Muscle layer of colon (tissue), 2 donors: ENCODE data around the gene NMRK2.
"Not testable (repeated sequence)": the region's sequence is repeated elsewhere in the genome, so short reads cannot be mapped to it uniquely, and the experiment has no call there.

Source experiments
- H3K27ac ChIP-seq: one replicate; pipeline ENCODE4 v1.7.0; 2013; ENCODE audit warnings: low read depth, mild to moderate bottlenecking, low read length, moderate library complexity
- H3K27me3 ChIP-seq, 2 donors: one replicate each; pipeline ENCODE4 v1.7.0; 2013; ENCODE audit warnings: low read length in 2 of 2, mild to moderate bottlenecking in 2 of 2; ENCODE audit not compliant: insufficient read depth in 2 of 2, control insufficient read depth in 1 of 2
- H3K36me3 ChIP-seq: one replicate; pipeline ENCODE4 v1.7.0; 2013; ENCODE audit warnings: mild to moderate bottlenecking, low read length; ENCODE audit not compliant: insufficient read depth
- H3K4me1 ChIP-seq: one replicate; pipeline ENCODE4 v1.7.0; 2013; ENCODE audit warnings: mild to moderate bottlenecking, low read length; ENCODE audit not compliant: insufficient read depth
- H3K4me3 ChIP-seq, 2 donors: one replicate each; pipeline ENCODE4 v1.7.0; 2013; ENCODE audit warnings: low read length in 2 of 2, low read depth in 1 of 2, mild to moderate bottlenecking in 1 of 2, moderate library complexity in 1 of 2
- H3K9ac ChIP-seq: one replicate; pipeline ENCODE4 v1.7.0; 2013; ENCODE audit warnings: low read length
- H3K9me3 ChIP-seq: one replicate; pipeline ENCODE4 v1.7.0; 2013; ENCODE audit warnings: mild to moderate bottlenecking, low read length
- donor health status: abdominal sarcoma.
- donor health status: Adenocarcinoma of cecum.

The NMRK2 gene

DNA sequence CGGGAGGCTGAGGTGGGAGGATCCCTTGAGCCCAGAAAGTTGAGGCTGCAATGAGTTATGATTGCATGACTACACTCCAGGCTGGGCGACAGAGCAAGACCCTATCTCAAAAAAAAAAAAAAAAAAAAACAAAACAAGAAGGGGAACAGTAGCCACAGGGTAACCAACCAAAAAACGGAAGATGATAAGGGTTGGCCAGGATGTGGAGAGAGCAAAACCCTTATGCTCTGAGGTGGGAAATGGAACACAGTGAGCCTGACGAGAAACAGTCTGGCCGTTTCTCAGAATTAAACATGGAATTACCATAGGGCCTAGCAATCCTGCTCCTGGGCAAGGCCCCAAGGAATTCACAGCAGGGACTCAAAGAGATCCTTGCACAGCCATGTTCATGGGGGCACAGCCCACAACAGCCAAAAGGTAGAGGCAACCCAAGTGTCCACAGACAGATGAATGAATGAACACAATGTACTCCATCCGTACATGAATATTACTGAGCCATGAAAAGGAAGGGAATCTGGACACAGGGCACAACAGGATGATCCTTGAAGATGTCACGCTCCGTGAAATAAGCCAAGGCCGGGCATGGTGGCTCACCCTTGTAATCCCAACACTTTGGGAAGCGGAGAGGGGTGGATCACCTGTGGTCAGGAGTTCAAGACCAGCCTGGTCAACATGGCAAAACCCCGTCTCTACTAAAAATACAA is 11.3 kb downstream of the NMRK2 start:
- no peaks in the 10 kb centered on the region for H3K27me3 ChIP-seq

DNA sequence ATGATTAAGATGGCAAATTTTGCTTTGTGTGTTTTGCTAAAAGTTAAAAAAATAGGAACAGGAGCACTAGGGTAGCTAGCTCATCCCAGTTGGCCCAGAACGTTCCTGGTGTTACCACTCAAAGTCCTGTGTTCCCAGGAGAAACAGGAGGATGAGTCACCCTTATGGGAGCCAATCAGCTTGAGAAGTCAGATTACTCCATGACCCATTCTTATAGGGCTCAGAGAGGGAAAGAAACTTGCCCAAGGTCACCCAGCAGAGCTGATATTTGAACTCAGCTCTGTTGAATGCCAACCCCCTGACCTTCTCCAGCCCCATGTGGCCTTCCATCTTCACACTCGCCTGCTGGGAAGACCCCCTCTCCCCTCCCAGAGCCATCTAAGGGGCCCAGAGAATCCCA is 13.0 kb downstream of the NMRK2 start:
- no peaks in the 10 kb centered on the region for H3K27me3 ChIP-seq
- no peak overlapping the region for H3K4me3 ChIP-seq
- H3K9ac ChIP-seq = no peak overlapping the region
- H3K27ac ChIP-seq = no peak overlapping the region
- peaks cover 5% of the 10 kb centered on the region for H3K4me1 ChIP-seq
- H3K9me3 ChIP-seq = no peaks in the 10 kb centered on the region
- H3K36me3 ChIP-seq = no peaks in the 10 kb centered on the region

More for the DNA sequence above, 11.3 kb downstream of the NMRK2 start:
- Histone ChIP-seq H3K36me3 (no peaks in the 10 kb centered on the region), H3K9ac (no peak overlapping the region), H3K4me3 (no peak overlapping the region), H3K9me3 (no peaks in the 10 kb centered on the region), H3K27ac (no peak overlapping the region), H3K4me1 (no peaks in the 10 kb centered on the region)

DNA sequence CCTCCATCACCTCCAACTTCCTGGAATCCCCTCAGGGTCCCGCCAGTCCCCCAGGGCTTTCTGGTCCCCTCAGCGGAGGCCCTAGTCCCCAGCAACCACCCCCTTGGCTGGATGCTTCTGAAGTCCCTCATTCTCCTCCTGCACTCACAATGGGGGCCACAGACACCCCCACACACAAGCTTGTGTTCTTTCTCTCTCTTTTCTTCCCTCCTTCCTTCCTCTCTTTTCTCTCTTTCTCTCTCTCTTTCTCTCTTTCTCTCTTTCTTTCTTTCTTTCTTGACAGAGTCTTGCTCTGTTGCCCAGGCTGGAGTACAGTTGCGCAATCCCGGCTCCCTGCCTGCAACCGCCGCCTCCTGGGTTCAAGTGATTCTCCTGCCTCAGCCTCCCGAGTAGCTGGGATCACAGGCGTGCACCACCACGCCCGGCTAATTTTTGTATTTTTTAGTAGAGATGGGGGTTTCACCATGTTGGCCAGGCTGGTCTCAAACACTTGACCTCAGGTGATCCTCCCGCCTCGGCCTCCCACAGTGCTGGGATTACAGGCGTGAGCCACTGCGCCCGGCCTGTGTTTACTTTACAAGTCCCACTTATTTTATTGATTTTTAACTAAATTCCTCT is 14.6 kb downstream of the NMRK2 start:
- not testable (repeated sequence) for H3K36me3 ChIP-seq, H3K27ac ChIP-seq, H3K9me3 ChIP-seq, H3K4me3 ChIP-seq, H3K9ac ChIP-seq, H3K27me3 ChIP-seq
- peaks cover 14% of the 10 kb centered on the region for H3K4me1 ChIP-seq

DNA sequence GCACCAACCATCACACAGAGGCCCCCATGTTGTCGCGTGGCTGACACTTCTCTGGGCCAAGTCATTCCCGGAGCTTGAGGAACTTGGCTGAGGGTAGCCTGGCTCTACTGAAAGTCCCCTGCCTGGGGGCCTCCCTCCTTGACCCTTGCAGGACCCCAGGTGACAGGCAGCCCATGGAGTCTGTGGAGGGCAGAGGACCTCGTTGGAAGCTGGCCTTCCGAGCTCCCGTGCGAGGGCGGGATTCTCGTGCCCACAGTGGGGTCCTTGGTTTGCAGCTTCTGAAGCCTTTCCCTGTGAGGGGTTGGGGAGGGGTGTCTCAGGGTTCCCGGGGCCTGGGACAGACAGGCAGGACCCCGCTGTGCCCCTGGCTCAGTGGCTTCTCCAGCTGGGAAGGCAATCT is 16.4 kb downstream of the NMRK2 start:
- Histone ChIP-seq H3K4me3 (no peak overlapping the region), H3K9ac (no peak overlapping the region), H3K4me1 (peaks cover 18% of the 10 kb centered on the region)

DNA sequence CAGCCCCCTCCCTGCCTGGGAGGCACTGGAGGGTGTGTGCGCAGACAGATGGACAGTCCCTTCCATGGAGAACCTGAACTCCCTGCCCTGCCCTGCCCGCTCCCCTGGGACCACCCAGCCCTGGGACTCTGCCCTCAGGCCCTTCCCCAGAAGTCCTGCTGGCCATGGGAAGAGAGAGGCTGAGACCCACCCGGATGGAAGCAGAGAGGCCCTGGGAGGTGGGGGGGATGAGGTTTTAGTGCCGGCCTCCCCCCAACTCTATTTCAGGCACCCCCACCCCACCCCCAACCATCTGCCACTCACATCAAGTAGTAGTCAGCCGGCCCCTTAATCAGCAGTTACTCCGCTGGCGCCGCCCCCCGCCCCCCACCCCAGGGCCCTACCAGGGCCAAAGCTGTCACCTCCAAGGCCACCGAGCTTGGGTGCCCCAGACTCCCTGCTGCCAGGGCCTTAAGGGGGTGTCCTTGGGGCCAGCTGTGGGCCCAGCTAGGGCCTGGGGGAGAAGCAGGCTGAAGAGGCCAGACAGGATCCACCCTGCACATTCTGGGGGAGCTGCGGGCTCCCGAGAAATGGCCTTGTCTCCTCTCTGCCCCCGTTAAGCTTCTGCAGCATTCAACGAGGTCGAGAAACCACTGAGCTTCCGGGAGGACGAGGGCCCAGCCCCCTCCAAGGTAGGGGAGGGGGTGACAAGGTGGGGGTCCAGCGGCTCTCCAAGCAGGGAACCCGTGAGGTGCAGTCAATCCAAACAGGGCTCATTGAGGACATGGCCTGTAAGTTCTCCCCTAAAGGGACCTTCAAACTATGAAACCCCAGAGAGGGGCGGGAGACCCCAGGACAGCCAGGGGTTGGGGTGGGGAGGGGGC is 17.4 kb downstream of the NMRK2 start:
- H3K4me3 ChIP-seq = no peak overlapping the region
- no peaks in the 10 kb centered on the region for H3K36me3 ChIP-seq
- H3K27me3 ChIP-seq = no peaks in the 10 kb centered on the region
- peaks cover 19% of the 10 kb centered on the region for H3K4me1 ChIP-seq
- no peaks in the 10 kb centered on the region for H3K9me3 ChIP-seq
- peak overlapping the region; percentile 80 for H3K27ac ChIP-seq
- H3K9ac ChIP-seq = no peak overlapping the region

More for the DNA sequence above, 16.4 kb downstream of the NMRK2 start:
- H3K27me3 ChIP-seq = no peaks in the 10 kb centered on the region
- H3K9me3 ChIP-seq = no peaks in the 10 kb centered on the region
- no peak overlapping the region for H3K27ac ChIP-seq
- H3K36me3 ChIP-seq = no peaks in the 10 kb centered on the region

DNA sequence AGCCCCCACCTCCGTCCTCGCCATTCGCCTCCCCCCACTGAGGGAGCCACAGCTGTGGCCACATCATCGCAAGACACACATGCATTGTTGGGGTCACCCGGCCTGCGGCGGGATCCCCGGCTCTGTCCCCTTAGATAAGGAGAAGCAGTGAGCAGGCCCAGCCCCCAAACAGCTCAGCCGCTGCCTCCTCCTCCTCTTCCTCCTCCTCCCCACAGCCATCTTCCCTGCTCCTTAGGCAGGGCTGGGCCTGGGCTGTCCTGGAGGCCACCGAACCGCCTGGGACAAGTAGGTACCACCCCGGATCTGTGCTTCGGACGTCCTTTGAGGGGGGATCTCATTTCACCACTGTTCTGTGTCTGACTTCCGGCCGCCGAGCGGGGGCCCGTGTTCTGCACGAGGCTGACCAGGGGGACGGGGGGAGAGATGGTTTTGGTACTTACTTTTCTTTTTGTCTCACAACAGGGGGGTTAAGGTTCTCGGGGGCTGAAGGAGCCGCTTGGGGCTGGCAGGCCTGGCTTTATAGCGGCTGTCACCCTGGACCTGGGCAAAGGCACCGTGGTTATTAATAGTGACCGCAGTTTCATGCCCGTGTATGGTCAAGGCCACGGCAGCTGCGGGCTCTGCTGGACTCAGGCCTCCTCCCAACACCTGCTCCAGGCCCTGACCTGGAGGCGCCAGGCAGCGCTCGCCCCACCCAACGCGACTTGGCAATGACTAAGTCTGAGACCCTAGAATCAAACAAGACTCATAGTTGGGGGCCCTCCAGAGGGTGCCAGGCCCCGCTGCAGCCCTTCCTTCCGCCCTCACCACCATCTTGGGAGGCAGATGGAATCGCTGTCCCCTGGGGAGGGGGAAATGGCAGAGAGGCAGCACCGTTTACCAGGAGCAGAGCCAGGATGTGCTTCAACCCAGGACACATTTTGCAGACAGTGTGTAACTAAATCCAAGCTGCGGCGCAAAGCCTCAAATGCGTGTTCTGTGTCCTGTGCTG is 18.3 kb downstream of the NMRK2 start:
- peak overlapping the region; percentile 80 for H3K27ac ChIP-seq
- H3K4me3 ChIP-seq = peak overlapping the region in 1 of 2 donors; percentile 41
- H3K4me1 ChIP-seq = peaks cover 19% of the 10 kb centered on the region
- peak overlapping the region; percentile 17 for H3K9ac ChIP-seq
- H3K27me3 ChIP-seq = no peaks in the 10 kb centered on the region
- peaks cover 5% of the 10 kb centered on the region for H3K36me3 ChIP-seq
- H3K9me3 ChIP-seq = no peaks in the 10 kb centered on the region

DNA sequence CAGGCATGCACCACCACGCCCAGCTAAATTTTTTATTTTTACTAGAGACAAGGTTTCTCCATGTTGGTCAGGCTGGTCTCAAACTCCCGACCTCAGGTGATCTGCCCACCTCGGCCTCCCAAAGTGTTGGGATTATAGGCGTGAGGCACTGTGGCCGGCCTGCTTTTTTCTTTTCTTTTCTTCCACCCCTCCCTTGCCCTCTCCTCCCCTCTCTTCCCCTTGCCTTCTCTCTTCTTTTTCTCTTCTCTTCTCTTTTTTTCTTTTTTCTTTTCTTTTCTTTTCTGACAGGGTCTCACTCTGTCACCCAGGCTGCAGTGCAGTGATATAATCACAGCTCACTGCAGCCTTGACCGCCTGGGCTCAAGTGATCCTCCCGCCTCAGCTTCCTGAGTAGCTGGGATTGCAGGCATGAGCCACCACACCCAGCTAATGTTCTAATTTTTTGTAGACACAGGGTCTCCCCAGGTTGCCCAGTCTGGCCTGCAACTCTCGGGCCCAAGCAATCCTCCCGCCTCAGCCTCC is 19.9 kb downstream of the NMRK2 start:
- peaks cover 19% of the 10 kb centered on the region for H3K4me1 ChIP-seq

DNA sequence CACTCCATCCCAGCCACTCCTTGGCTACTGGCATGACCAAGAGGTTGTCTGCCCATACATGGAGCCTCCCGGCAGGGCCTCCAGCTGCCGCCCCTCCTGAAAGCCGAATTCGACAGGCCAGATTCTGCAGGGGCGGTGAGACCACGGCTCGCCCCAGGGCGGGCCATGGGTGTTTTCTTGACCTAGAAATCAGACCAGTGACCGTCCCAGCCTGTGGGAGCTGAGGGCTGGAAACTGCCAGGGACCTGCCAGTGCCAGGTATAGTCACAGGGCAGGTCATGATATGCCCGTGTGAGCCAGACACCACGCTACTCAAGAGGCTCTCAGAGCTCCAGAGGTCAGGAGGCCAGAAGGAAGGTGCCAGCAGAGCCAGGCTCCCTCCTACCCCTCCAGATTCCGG is 21.2 kb downstream of the NMRK2 start:
- H3K27me3 ChIP-seq = no peaks in the 10 kb centered on the region
- no peak overlapping the region for H3K9ac ChIP-seq

More for the DNA sequence above, 19.9 kb downstream of the NMRK2 start:
- not testable (repeated sequence) for H3K4me3 ChIP-seq, H3K36me3 ChIP-seq, H3K9ac ChIP-seq, H3K27me3 ChIP-seq, H3K9me3 ChIP-seq
- H3K27ac ChIP-seq = peak overlapping the region; percentile 51

DNA sequence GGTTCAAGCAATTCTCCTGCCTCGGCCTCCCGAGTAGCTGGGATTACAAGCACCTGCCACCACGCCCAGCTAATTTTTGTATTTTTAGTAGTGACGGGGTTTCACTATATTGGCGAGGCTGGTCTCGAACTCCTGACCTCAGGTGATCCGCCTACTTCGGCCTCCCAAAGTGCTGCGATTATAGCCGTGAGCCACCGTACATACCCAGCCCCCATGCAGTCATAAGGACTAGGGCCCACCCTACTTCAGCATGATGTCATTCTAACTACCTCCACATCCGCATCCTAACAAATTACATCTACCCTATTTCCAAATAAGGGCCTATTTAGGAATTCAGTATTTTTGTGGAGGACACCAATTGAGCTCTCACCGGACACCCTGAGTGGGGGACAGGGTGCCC is 22.4 kb downstream of the NMRK2 start:
- H3K27me3 ChIP-seq, H3K27ac ChIP-seq, H3K4me3 ChIP-seq, H3K9me3 ChIP-seq, H3K9ac ChIP-seq: not testable (repeated sequence)
- H3K36me3 ChIP-seq = peaks cover 28% of the 10 kb centered on the region
- H3K4me1 ChIP-seq = peaks cover 19% of the 10 kb centered on the region

More for the DNA sequence above, 21.2 kb downstream of the NMRK2 start:
- Histone ChIP-seq H3K4me3 (no peak overlapping the region), H3K27ac (peak overlapping the region; percentile 21), H3K4me1 (peaks cover 19% of the 10 kb centered on the region), H3K9me3 (no peaks in the 10 kb centered on the region), H3K36me3 (peaks cover 16% of the 10 kb centered on the region)

DNA sequence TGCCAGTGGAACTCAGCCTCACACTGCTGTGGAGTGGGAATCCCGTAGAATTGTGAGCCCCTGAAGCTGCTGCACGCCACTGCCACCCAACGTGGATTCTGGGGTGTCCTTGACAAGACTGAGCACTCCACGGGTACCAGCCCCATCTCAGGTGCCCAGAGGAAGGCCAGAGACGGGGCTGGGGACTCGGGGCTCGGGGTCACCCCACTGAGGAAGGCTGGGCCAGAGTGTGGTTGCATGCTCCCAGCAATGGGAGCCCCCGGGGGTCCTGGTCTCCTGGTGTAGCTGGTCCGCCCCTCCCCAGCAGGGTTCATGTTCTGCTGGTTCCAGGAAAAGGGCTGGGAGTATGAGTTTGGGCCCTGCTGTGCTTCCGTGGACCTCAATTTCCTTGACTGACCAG is 22.8 kb downstream of the NMRK2 start:
- H3K27me3 ChIP-seq = no peaks in the 10 kb centered on the region
- peaks cover 15% of the 10 kb centered on the region for H3K4me1 ChIP-seq
- no peak overlapping the region for H3K9ac ChIP-seq
- no peaks in the 10 kb centered on the region for H3K9me3 ChIP-seq
- peaks cover 32% of the 10 kb centered on the region for H3K36me3 ChIP-seq
- no peak overlapping the region for H3K4me3 ChIP-seq
- H3K27ac ChIP-seq = no peak overlapping the region
